Smooth muscle cell of the brain vasculature (primary cell): ENCODE measurements around the gene CKAP5.

ENCODE experiments used
- DNase-seq: peaks from one replicate; pipeline ENCODE4 v3.0.0-alpha.2; 2012; ENCODE audit warnings: low read depth, low spot score

Gene CKAP5

GRCh38 chr11:46698597-46698996, 147.5 kb downstream of the CKAP5 start:
- no peak for DNase-seq

- DNase-seq, result no peak
These were observed 148.4 kb downstream of the CKAP5 start for GRCh38 chr11:46697723-46698122.

- DNase-seq, result no peak
These were observed 148.8 kb downstream of the CKAP5 start for GRCh38 chr11:46697303-46697702.

GRCh38 chr11:46696212-46696558, 149.9 kb downstream of the CKAP5 start:
- no peak for DNase-seq

- no peak for DNase-seq
These were observed 150.5 kb downstream of the CKAP5 start for GRCh38 chr11:46695345-46696211.

GRCh38 chr11:46694607-46695006, 151.5 kb downstream of the CKAP5 start:
- DNase-seq, result no peak

- DNase-seq, result no peak
These were observed 152.0 kb downstream of the CKAP5 start for GRCh38 chr11:46694072-46694471.

GRCh38 chr11:46693597-46694012, 152.5 kb downstream of the CKAP5 start:
- DNase-seq, result no peak
